NCI-H2171 (cell line): ENCODE measurements around the gene DYNC1LI1.
"Not testable (repeated sequence)": the region's sequence is repeated elsewhere in the genome, so short reads cannot be mapped to it uniquely, and the experiment has no call there.

Experiments used
- DNase-seq: peaks from one replicate; lab custom pipeline; 2025; lab: John Stamatoyannopoulos, UW

DYNC1LI1 gene

DNA sequence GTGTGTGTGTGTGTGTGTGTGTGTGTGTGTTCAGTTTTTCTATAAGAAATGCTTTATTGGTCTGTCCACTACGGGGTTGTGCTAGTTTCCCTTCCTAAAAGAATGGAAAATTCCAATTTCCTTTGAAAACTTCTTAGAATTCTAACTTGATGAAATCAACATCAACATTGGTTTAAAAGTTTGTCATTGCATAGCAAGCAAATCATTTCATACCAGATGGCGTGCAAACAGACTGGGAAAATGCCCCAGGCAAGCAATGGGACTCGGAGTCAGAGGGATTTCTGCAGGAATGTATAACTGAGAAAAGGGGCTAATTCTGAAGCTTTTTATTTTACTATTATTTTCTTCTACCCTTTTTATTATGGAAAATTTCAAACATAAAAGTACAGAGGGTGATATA lies 13.1 kb upstream of the DYNC1LI1 start:
- DNase-seq = no peak

DNA sequence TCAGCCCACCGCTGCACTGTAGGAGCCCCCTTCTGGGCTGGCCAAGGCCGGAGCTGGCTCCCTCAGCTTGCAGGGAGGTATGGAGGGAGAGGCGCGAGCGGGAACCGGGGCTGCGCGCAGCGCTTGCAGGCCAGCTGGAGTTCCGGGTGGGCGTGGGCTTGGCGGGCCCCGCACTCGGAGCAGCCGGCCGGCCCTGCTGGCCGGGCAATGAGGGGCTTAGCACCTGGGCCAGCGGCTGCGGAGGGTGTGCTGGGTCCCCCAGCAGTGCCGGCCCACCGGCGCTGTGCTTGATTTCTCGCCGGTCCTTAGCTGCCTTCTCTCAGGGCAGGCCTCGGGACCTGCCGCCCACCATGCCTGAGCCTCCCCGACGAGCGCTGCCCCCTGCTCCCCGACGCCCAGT lies 8.0 kb upstream of the DYNC1LI1 start:
- DNase-seq = not testable (repeated sequence)

DNA sequence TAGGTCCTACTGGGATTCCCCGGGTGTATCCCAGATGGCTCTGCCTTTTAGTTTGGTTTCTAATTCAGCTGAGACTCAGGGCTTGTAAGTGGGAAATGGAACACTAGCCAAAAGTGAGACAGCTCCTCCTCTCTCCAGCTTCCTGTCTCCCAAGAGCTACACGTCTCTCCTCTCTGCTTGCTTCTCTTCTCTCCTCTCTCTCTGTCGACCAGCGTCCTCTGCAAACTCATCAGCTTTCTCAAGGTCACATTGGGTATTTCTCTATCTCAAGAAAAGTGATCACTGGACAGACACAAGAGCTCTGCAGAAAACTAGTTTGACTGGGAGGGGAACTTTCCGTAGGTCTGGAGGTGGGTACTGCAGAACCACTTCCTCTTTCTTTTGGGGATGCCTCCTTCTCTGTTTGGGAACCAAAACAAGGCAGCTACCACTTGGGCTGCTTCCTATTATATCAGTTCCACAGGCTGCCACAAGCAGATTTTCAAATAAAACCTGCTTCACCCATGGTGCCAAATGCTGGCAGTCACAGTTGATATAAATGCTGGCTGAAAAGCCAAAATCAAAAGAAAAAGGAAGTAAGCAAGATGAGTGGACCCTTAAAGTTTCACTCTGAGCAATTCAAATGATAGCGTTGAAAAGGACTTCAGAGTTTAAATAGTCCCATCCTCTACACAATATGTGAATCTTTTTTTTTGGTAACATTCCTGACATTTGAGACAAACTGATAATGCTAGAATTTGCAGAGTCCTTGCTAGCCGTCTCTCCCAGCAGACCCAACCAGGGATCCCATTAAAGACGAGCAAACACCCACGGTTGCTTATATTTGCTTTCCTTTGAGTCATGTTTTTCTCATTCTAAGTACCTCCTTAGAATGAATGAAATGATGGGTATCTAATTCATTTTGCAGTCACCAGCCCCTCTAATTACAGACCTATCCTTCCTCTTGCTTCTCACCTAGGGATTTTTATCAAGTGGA lies 7.2 kb upstream of the DYNC1LI1 start:
- no peak for DNase-seq

DNA sequence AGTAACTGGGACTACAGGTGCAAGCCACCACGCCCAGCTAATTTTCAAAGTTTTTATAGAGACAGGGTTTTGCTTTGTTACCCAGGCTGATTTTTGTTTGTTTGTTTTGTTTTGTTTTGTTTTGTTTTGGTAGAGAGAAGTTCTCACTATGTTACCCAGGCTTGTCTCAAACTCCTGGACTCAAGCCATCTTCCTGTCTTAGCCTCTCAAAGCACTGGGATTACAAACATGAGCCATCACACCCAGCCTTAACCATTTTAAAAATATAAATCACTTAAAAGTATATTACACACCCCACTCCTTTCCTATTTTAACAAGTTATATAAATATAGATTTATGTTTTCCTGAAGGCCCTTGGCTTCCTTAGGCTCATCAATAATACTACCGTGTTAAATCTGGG lies 6.5 kb upstream of the DYNC1LI1 start:
- DNase-seq = no peak

DNA sequence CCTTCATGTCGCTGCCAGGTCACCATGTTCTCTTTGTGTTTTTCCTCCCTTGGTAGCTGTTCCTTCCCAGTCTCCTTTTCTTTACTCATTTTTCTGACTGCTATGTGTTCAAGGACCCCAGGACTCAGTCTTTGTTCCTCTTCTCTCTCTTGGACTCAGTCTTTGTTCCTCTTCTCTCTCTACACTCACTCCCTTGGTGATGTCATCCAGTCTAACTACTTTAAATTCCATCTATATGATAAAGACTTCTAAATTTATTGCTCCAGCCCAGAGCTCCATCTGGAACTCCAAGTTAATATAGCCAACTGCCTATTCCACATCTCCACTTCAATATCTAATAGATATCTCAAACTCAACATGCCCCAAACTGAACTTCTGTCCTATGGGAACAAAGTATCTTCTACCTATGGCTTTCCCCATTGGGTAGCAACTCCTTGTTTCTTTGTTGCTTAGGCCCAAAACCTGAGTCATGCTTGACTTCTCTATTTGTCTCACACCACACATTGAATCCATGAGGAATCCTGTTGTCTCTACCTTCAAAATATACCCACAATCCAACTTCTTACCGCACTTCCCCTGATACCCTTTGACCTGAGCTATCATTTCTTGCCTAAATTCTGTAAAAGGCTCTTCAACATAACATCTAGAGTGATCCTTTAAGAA lies 4.9 kb upstream of the DYNC1LI1 start:
- DNase-seq = no peak

DNA sequence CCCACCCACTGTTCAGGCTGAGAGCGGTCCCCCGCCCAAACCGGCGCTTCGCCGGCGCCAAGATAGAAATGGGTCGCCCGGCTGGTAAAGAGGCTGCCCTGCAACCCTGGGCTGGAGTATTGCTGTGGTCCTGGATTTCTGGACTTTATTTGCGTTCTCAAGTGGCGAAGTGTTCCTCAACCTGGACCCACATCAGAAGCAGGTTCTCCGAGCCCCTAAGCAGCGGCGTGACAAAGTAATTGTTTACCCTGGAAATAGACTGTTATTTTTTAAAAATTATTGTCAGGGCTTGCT lies 481 bp upstream of the DYNC1LI1 start:
- DNase-seq = no peak

DNA sequence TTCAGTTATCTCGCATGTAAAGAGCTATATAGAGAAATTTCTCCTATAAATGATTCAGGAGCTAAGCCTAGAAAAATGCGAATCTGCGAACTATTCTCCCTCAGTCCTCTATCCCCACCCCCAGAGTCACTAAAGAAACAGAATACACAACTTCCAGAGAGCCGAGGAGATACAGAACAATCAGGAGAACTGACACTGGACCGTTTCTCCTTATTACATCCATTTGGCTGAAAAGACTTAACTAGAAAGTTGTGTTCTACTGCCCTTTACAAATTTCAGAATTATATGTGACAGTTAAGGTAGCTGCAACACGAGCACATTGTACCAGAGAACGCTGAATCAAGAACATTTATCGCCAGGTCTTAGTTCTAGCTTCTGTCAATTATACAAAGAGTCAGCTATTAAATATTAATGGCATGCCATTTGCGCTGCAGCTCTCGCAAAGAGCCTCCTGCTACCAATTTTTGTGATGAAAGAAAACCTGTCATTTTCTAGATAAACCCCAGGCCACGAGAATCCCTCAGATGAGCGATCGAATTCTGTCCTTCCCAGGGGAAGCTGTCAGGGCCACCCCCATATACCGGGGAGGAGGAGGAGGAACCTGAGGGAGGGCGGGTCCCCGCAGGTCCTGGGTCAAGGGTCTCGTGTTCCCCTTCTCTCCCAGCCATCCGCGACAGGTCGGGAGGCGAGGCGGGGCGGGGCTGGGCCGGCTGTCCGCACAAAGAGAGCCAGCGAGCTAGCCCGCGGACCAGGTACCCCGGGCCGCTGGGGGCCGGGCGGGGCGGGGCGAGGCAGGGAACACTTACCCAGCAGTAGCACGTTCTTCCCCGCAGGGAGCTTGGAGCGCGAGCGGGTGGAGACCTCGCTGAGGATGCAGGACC lies 878 bp downstream of the DYNC1LI1 start:
- peak; percentile 15 for DNase-seq

DNA sequence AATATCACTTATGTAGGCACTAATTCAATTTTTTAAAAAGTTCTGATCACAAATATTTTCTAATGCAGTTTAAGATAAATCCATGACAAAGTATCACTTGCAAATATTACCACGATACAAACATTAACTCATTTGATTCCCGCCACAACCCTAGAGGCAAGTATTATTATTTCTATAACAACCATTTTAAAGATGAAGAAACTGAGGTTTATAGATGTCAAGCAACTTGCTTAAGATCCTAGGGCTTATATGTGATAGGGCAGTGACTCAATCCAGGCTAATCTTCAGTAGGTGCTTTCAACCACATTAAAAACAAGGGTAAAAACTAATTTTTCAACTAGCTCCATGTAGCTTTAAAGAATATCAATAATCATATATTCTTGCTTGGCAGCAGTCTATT lies 1.7 kb downstream of the DYNC1LI1 start:
- DNase-seq = no peak

DNA sequence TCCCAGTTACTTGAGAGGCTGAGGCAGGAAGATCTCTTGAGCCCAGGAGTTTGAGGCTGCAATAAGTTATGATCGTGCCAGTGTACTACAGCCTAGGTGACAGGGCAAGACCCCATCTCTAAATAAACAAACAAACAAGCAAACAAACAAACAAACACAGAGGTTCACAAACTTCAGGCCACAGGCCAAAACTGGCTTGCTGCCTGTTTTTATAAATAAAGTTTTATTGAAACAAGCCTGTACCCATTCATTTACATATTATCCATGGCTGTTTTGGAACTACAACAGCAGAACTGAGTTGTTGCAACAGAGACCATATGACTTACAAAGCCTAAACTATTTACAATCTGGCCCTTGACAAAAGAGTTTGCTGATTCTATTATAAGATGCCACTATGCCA lies 6.5 kb downstream of the DYNC1LI1 start:
- DNase-seq = no peak

DNA sequence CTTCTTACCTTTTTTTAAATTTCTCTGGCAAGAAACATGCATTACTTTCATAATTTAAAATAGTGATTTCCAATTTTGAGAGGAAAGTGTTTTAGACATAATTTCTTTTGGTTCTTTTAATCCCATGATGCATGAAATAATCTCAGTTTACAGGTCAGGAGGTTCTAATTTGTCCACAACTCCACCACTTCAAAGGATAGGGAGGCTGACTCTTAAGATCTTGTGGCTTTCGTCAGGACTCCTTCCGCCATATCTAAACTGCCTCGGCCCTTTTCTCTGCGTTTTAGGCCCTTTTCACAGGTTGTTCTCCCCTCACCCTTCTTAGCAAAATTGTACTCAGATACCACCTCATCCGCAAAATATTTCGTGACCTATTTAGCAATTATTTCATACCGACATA lies 8.0 kb downstream of the DYNC1LI1 start:
- DNase-seq = no peak

DNA sequence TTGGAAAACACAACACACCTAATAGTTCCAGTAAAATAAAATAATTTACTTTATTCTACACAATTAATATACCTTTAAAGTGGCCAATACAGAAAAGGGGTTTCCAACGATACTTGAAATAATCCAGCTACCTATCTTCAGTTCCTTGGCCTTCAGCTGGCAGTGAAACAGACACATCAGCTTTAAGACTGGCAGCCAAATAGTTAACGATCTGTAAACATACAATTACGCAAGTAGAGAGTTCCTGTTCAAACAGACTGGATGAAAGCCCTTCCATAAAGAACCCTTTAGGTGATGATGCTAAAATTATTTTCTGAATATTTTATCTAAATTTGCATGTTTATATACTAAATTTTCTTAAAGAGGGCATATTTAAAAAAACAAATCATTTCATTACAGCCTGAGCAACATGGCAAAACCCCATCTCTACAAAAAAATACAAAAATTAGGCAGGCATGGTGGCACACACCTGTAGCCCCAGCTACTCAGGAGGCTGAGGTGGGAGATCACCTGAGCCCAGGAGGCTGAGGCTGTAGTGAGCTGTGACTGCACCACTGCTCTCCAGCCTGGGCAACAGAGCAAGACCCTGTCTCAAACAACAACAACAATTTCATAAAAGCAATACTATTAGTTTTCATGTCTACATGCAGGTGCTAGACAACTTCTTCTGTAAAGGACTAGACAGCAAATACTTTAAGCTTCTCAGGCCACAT lies 12.9 kb downstream of the DYNC1LI1 start:
- DNase-seq = no peak

DNA sequence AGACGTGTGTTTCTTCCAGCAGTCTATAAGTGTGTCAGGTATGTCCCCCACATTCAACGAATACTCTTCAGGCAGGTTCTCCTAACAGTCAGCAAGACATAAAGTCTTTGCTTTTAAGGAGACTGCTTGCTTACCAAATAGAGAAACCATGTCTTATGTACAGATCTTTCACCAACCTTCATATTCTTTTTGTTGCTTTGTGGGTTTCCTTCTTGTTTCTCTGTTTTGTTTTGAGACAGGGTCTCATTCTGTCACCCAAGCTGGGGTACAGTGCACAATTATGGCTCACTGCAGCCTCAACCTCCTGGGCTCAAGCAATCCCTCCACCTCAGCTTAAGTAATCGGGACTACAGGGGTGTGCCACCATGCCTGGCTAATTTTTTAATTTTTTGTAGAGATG lies 14.3 kb downstream of the DYNC1LI1 start:
- DNase-seq = no peak

DNA sequence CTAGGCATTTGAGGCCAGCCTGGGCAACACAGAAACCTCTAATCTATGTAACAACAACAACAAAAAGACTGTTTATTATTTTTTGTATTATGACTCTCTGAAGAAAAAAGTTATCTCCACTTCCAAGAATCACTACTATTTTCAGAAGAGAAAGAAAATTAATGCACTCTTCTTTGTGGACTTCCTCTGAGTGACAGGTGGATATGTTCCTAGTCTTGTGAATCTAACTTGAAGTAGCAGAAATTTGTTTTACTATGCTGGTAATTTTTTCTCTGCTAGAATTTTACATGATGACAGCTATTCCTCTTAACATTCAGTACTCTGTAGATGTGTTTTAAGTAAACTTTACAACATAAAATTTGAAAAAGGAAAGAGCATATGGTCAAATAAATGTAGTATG lies 16.7 kb downstream of the DYNC1LI1 start:
- no peak for DNase-seq

DNA sequence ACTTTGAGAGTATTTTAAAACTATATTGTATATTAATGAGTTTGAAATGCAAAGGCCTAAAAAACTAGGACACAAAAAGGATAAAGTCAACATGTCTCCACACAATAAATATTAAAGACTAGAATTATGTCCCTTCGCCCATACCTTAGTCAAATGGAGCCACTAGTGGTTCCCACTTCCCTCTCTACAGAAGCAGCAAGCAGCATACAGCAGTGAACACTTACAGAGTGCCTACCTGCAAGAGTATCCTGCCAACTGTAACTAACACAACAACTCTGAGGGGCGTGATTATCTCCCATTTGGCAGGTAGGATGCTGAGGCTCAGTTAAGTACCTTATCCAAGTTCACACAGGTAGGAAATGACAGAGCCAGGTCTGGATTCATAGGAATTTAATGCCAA lies 17.2 kb downstream of the DYNC1LI1 start:
- DNase-seq = no peak

DNA sequence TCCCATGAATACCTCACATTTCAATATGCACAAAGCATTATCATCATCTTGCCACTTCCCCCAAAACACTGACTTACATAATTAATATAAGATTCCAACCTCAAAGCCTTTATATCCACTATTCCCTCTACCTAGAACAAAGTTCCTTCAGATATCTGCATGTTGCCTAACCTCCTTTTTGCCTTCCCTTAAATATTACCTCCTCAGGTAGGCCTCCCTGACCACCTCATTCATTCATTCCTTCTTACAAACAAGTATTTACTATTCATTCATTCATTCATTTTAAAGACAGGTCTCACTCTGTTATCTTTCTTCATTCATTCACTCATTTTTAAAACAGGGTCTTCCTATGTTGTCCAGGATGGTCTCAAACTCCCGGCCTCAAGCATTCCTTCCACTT lies 18.6 kb downstream of the DYNC1LI1 start:
- DNase-seq = no peak

DNA sequence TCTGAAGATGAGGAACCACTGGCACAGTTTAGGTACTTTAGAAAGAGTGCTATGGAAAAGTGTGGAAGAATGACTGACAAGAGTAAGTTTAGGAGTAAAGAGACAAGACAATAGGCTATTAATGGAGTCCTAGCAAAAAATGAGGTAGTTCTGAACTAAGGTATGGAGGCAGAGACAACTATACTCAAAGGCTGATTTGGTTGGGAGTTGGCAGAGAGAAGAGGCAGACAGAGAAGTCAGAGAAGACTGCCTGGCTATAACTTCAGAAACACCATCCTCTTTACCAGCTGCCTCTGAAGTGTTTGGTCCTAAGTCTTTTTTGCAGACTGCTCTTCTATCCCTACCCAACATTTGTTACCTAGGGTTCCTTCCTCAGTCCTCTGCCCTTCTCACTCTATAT lies 19.2 kb downstream of the DYNC1LI1 start:
- DNase-seq = no peak

DNA sequence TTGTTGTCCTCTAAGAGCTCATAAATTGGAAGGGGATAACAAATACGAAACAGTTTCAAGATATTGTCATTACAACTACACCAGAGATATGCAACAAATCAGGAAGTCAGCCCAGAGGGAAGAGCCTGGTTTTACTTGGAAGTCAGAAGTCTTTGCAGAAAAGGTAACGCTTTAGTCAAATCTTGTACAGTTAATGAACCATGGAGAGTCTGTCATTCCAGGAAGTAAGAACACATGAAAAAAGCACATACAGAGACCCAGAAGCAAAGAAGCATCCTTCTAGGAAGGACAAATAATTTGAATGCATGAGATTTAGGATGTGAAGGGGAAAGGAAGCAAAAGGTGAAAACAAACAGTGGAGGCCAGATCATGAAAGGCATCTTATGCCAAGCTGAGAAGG lies 19.6 kb downstream of the DYNC1LI1 start:
- no peak for DNase-seq

DNA sequence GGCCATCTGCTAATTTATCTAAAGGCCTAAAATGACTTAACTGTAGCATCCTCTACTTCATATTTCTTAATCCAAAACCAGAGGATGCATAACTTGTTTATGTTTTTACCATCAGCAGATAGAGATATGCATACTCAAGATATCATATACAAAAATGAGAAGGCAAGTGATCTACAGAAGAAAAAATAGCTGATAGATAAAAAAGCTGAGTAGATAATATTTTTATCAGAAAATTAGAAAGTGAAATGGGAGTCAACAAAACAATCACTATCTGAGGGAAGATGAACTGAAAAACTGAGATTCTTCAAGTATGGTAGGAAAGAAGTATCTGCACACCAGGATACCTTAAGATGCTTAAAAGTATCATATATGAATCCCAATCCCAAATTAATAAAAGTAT lies 25.4 kb downstream of the DYNC1LI1 start:
- DNase-seq = no peak

DNA sequence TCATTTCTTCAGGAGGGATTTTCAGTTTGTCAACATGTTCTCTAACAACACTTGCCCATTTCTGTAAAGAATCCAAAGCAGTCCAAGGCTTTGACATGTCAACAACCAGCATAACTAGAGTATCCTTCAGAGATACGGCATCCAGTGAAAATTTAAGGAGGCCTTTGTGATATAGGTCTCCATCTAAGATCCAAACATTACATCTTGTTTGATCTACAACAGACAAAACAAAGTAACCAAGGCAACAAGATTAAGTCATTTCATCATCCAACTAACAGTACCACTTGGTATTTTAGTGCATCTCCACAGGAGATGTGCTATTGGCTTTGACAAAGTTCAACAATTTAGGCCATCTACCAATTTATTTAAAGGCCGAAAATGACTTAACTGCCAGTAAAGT lies 25.8 kb downstream of the DYNC1LI1 start:
- no peak for DNase-seq

DNA sequence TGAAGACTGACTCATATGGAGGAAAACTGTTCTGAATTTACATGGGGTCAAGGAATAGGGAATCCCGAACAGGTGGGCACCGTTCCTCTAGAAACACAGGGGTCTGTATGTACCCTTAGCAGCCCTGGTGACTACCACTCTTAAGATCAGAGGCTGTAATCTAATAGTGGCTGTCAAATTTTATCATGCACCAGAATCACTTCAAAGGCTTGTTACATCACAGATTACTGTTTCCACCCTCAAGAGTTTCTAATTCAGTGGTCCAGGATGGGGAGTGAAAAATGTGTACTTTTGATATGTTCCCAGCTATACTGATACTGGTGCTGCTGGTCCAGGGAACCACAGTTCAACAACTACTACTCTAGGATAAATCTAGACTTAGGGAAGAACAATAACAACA lies 27.9 kb downstream of the DYNC1LI1 start:
- no peak for DNase-seq

DNA sequence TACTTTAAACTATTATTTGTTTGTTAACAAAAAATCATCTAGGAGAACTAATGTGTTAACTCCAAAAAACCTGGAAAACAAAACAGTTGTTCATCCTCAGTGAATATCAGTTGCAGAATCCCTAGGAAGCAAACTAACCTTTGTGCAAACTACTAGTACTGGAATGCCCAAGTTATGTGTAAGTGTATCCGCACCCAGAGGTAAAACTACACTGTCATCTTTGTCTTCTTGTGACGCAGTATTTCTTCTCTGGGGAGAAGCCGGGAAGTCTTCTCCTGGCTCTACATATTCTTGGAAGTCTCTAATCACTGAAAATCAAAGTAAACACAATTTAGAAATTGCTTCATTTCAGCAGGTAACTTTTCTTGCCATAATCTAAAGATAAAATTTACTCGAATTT lies 29.8 kb downstream of the DYNC1LI1 start:
- DNase-seq = no peak

DNA sequence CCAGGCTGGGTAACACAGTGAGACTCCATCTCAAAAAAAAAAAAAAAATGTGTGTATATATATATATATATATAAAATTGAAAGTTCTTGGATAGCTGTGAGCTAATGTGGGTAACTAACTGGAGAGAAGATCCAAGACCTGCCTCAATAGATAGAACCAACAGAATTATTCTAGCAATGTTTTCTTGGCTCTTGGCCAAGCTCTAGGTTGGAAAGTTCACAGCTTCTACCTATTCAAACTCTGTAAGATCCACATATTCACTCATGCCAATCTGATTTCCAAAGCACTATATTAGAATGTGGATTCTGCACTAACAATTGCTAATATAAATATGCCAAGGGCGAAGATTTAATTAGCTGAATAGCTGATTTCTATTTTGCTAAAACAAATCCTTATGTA lies 38.2 kb downstream of the DYNC1LI1 start:
- DNase-seq = no peak
